HPDE6-E6E7 (cell line): ENCODE data around the gene USP24.
"Not testable (repeated sequence)": the region's sequence is repeated elsewhere in the genome, so short reads cannot be mapped to it uniquely, and the experiment has no call there.

Source experiments
- DNase-seq: peaks from one replicate; pipeline ENCODE4 v3.0.0; 2011; ENCODE audit warnings: missing footprints; ENCODE audit errors: extremely low spot score

The USP24 gene

GRCh38 chr1:55118651-55119329, 96.4 kb downstream of the USP24 start:
- no peak for DNase-seq

GRCh38 chr1:55117941-55118340, 97.2 kb downstream of the USP24 start:
- DNase-seq = no peak

- DNase-seq = not testable (repeated sequence)
Observed at GRCh38 chr1:55109005-55109404, 106.2 kb downstream of the USP24 start.

GRCh38 chr1:55107101-55107500, 108.1 kb downstream of the USP24 start:
- no peak for DNase-seq

- DNase-seq = no peak
Observed at GRCh38 chr1:55103891-55104290, 111.3 kb downstream of the USP24 start.

- DNase-seq = no peak
Observed at GRCh38 chr1:55095095-55095494, 120.1 kb downstream of the USP24 start.

- DNase-seq = no peak
Observed at GRCh38 chr1:55092475-55092874, 122.7 kb downstream of the USP24 start.

- no peak for DNase-seq
Observed at GRCh38 chr1:55089683-55090082, 125.5 kb downstream of the USP24 start.

GRCh38 chr1:55088413-55088812, 126.8 kb downstream of the USP24 start:
- no peak for DNase-seq

GRCh38 chr1:55087439-55087838, 127.7 kb downstream of the USP24 start:
- DNase-seq = no peak

- no peak for DNase-seq
Observed at GRCh38 chr1:55084257-55084656, 130.9 kb downstream of the USP24 start.

GRCh38 chr1:55081905-55082296, 133.3 kb downstream of the USP24 start:
- no peak for DNase-seq

GRCh38 chr1:55081188-55081904, 133.8 kb downstream of the USP24 start:
- DNase-seq = peak; percentile 32

GRCh38 chr1:55079651-55080050, 135.5 kb downstream of the USP24 start:
- no peak for DNase-seq

GRCh38 chr1:55078470-55078869, 136.7 kb downstream of the USP24 start:
- no peak for DNase-seq

- DNase-seq = no peak
Observed at GRCh38 chr1:55076356-55076755, 138.8 kb downstream of the USP24 start.

GRCh38 chr1:55074455-55074854, 140.7 kb downstream of the USP24 start:
- DNase-seq = no peak

- no peak for DNase-seq
Observed at GRCh38 chr1:55073187-55073916, 141.8 kb downstream of the USP24 start.

GRCh38 chr1:55071477-55071876, 143.7 kb downstream of the USP24 start:
- DNase-seq = peak; percentile 32

GRCh38 chr1:55070293-55071164, 144.6 kb downstream of the USP24 start:
- DNase-seq = no peak

GRCh38 chr1:55069280-55069679, 145.9 kb downstream of the USP24 start:
- DNase-seq = no peak

- DNase-seq = no peak
Observed at GRCh38 chr1:55068638-55069037, 146.5 kb downstream of the USP24 start.
